MG63 (cell line): ENCODE measurements around the gene COL8A1. TPM values are rescaled to one million over a fixed set of nuclear protein-coding genes. Genes with fewer than 3 reads are reported as not detected.
A peak's percentile ranks its signal among the peaks of the same experiment; 100 is the strongest.

Experiments
- DNase-seq: peaks from one replicate; pipeline ENCODE4 v3.0.0-alpha.2; 2020
- H3K27me3 ChIP-seq: fragments of 250-450 bp; sonication (Bioruptor Pico); 2 replicates; pipeline ENCODE4 v1.5.1; 2020; ENCODE audit warnings: mild to moderate bottlenecking, moderate library complexity
- H3K36me3 ChIP-seq: fragments of 250-450 bp; sonication (Bioruptor Pico); 2 replicates; pipeline ENCODE4 v1.5.1; 2020; ENCODE audit warnings: mild to moderate bottlenecking, moderate library complexity
- H3K4me3 ChIP-seq: fragments of 250-450 bp; sonication (Bioruptor Pico); 2 replicates; pipeline ENCODE4 v1.5.1; 2020; ENCODE audit warnings: mild to moderate bottlenecking, moderate library complexity
- H3K9me3 ChIP-seq: fragments of 250-450 bp; sonication (Bioruptor Pico); 2 replicates; pipeline ENCODE4 v1.5.1; 2020; ENCODE audit warnings: mild to moderate bottlenecking, moderate library complexity
- total RNA-seq: library from RNA; depleted of rRNA; stranded (reverse); fragments of >200 nt; shearing (Covaris generic); gene quantifications from 2 replicates; pipeline ENCODE4 v1.2.3, GENCODE V29; 2014; ENCODE audit warnings: low replicate concordance

COL8A1 gene
- total RNA-seq, 1 experiment from 2014 or later, result 19.1 TPM

- no peaks in the 10 kb centered on the region for H3K9me3 ChIP-seq
- no peak overlapping the region for H3K4me3 ChIP-seq
- H3K27me3 ChIP-seq, result no peaks in the 10 kb centered on the region
- no peak for DNase-seq
- H3K36me3 ChIP-seq, result no peaks in the 10 kb centered on the region
Measured at GRCh38 chr3:99633887-99634558, 4.4 kb upstream of the COL8A1 start.

DNA sequence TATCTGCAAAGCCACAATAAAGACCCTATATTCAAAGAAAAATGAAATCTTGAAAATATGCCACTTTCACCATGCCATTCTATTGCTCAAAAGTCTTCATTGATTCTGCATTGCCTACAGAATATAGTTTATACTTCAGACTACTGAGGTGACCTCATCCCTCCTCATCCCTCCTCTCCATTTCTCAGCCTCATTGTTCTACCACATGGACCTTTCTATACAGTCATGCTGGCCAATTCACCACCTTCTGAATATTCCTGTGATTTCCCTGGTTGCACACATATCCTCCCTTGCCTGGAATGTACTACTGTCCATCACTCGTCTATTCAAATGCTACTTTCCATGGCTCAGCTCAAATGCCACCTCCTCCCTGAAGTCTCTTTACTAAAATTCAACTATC lies 3.5 kb upstream of the COL8A1 start:
- H3K27me3 ChIP-seq, result no peaks in the 10 kb centered on the region
- no peaks in the 10 kb centered on the region for H3K9me3 ChIP-seq
- H3K4me3 ChIP-seq, result no peak overlapping the region
- no peak for DNase-seq
- H3K36me3 ChIP-seq, result no peaks in the 10 kb centered on the region

DNA sequence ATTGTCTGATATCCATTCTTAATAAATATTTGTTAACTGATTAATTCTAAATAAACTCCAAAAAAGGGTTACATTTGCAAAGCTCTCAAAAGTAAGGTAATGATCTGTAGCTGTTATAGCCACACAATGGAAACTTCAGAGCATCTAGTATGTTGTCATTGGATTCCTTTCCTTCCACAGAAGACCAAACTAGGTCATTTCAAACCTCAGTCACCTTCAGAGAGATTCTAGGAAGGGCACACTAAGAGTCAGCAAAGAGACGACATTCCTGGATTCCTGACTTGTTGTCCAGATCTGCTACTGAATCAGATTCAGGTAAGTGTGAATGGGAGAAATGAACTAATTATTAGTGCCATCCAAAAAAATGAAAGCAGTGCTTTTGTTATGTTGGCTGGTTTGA lies 3.0 kb upstream of the COL8A1 start:
- H3K36me3 ChIP-seq, result no peaks in the 10 kb centered on the region
- DNase-seq, result no peak
- no peaks in the 10 kb centered on the region for H3K9me3 ChIP-seq

DNA sequence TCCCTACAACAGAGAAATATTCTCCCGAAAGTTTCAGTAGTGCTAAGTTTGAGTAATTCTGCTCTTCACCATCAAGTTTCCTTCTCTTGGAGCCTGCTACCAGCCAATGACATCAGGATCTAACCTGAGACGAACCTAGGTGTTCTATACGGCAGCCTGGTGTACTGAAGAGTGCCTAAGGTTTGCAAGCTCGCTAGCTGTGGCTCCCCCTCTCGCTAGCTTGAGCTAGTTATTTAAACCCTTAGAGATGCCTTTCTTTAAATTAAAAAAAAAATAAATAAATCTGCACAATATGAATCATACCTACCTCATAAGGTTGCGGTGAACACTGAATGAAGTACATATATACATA lies 1.4 kb upstream of the COL8A1 start:
- peak; percentile 52 for DNase-seq
- H3K4me3 ChIP-seq, result peak overlapping the region; percentile 64
- H3K9me3 ChIP-seq, result no peaks in the 10 kb centered on the region
- no peaks in the 10 kb centered on the region for H3K27me3 ChIP-seq
- no peaks in the 10 kb centered on the region for H3K36me3 ChIP-seq

More for the DNA sequence above, 3.0 kb upstream of the COL8A1 start:
- Histone ChIP-seq H3K27me3 (no peaks in the 10 kb centered on the region), H3K4me3 (no peak overlapping the region)

- Histone ChIP-seq H3K9me3 (no peaks in the 10 kb centered on the region), H3K27me3 (no peaks in the 10 kb centered on the region), H3K4me3 (peak overlapping the region; percentile 64), H3K36me3 (no peaks in the 10 kb centered on the region)
- DNase-seq, result peak; percentile 61
Measured at GRCh38 chr3:99637368-99638111, 854 bp upstream of the COL8A1 start.

DNA sequence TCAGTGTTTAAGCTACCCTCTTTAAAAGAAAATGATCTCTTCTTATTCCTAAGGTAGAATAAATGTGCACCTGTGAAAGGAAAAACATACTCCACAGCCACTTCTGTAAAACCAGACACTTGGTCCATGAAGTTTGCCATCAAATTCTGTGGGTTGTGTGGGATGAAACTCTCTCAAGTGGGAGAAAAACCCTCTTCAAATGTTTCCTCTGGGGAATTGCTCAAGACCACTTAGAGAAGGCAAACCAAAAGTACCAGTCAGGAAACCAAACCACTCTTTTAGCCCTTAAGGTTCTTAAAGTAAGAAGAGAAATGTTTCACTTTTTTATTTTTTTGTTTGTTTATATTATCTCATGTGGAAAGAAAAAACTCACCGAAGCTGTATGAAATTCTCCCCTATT lies 1.2 kb downstream of the COL8A1 start:
- H3K9me3 ChIP-seq, result no peaks in the 10 kb centered on the region

GRCh38 chr3:99640214-99640851 lies 1.9 kb downstream of the COL8A1 start:
- DNase-seq, result no peak

More for the DNA sequence above, 1.2 kb downstream of the COL8A1 start:
- peaks cover 5% of the 10 kb centered on the region; the same call in 1 of the 2 replicates for H3K36me3 ChIP-seq
- no peak for DNase-seq
- H3K4me3 ChIP-seq, result peak overlapping the region; percentile 64
- H3K27me3 ChIP-seq, result no peaks in the 10 kb centered on the region

GRCh38 chr3:99641480-99641879 lies 3.1 kb downstream of the COL8A1 start:
- DNase-seq, result no peak
- no peaks in the 10 kb centered on the region for H3K9me3 ChIP-seq
- H3K27me3 ChIP-seq, result no peaks in the 10 kb centered on the region
- no peak overlapping the region for H3K4me3 ChIP-seq
- peaks cover 5% of the 10 kb centered on the region; the same call in 1 of the 2 replicates for H3K36me3 ChIP-seq

More at GRCh38 chr3:99640214-99640851, 1.9 kb downstream of the COL8A1 start:
- Histone ChIP-seq H3K36me3 (peaks cover 5% of the 10 kb centered on the region; the same call in 1 of the 2 replicates), H3K27me3 (no peaks in the 10 kb centered on the region), H3K9me3 (no peaks in the 10 kb centered on the region), H3K4me3 (no peak overlapping the region)

DNA sequence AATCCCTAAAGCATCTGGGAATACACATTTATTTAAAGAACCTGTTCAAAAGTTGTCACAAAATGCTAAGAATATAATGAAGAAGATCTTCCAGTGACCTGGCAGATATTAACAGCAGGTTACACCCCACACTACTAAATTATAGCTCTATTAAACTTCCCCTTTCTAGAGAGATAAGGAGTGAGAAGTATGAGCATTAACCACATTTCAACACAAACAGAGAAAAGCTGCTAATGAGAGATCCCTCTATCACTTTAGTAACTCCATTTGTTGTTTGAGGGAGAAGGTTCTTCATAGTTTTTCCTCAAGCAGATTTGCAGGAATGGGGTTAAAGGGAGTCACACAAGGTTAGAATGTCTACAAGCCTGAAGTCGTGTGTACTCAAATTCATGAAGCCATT lies 3.6 kb downstream of the COL8A1 start:
- no peak overlapping the region for H3K4me3 ChIP-seq
- DNase-seq, result no peak
- H3K27me3 ChIP-seq, result no peaks in the 10 kb centered on the region
- H3K9me3 ChIP-seq, result no peaks in the 10 kb centered on the region
- H3K36me3 ChIP-seq, result peaks cover 5% of the 10 kb centered on the region; the same call in 1 of the 2 replicates

DNA sequence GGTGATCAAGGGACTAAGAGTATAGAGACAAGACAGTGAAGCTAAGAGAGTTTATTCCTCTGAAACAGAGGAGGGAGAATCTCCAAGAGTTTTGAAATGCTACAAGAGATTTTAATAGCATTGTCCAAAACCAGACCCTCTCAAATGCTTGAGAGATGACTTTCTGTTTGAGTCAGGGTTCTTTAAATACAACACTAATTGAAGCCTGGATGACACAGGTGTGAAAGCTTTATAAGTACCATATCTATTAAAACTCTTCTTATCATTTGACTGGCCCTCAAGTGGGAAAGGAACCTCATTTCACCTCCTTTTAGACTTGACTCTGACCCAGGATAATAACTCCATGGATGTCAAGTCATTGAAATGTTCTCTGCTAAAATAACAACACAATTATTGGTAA lies 5.6 kb downstream of the COL8A1 start:
- no peak overlapping the region for H3K4me3 ChIP-seq
- peaks cover 5% of the 10 kb centered on the region; the same call in 1 of the 2 replicates for H3K36me3 ChIP-seq
- no peaks in the 10 kb centered on the region for H3K9me3 ChIP-seq
- DNase-seq, result no peak
- H3K27me3 ChIP-seq, result no peaks in the 10 kb centered on the region

GRCh38 chr3:99644746-99645145 lies 6.4 kb downstream of the COL8A1 start:
- Histone ChIP-seq H3K4me3 (no peak overlapping the region), H3K27me3 (no peaks in the 10 kb centered on the region), H3K36me3 (peaks cover 5% of the 10 kb centered on the region; the same call in 1 of the 2 replicates), H3K9me3 (no peaks in the 10 kb centered on the region)
- no peak for DNase-seq

- peaks cover 5% of the 10 kb centered on the region; the same call in 1 of the 2 replicates for H3K36me3 ChIP-seq
- no peak overlapping the region for H3K4me3 ChIP-seq
- peak; percentile 19 for DNase-seq
- no peaks in the 10 kb centered on the region for H3K9me3 ChIP-seq
- H3K27me3 ChIP-seq, result no peaks in the 10 kb centered on the region
Measured at GRCh38 chr3:99645277-99646106, 7.1 kb downstream of the COL8A1 start.

DNA sequence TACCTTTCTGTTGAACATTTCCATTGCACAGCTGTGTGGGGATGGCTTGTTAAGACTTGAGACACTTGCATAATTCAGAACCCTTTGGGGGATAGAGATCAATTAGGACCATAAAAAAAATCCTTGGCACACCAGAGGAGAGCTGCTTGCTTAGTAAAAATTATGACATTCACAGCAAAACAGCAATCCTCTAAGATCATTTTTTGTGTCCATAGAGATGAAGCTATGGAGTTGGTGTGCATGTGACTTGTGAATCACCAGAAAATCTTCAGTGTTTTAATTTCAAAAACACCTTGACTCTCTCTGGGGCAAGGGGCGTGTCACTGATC lies 7.7 kb downstream of the COL8A1 start:
- Histone ChIP-seq H3K9me3 (no peaks in the 10 kb centered on the region), H3K36me3 (peaks cover 5% of the 10 kb centered on the region; the same call in 1 of the 2 replicates), H3K27me3 (no peaks in the 10 kb centered on the region), H3K4me3 (no peak overlapping the region)
- no peak for DNase-seq

GRCh38 chr3:99647081-99647480 lies 8.7 kb downstream of the COL8A1 start:
- no peak for DNase-seq
- Histone ChIP-seq H3K4me3 (no peak overlapping the region), H3K27me3 (no peaks in the 10 kb centered on the region), H3K9me3 (no peaks in the 10 kb centered on the region), H3K36me3 (peaks cover 5% of the 10 kb centered on the region; the same call in 1 of the 2 replicates)

- DNase-seq, result peak; percentile 55
- Histone ChIP-seq H3K27me3 (no peaks in the 10 kb centered on the region), H3K36me3 (peaks cover 5% of the 10 kb centered on the region; the same call in 1 of the 2 replicates)
Measured at GRCh38 chr3:99648101-99648500, 9.7 kb downstream of the COL8A1 start.

GRCh38 chr3:99648516-99648915 lies 10.1 kb downstream of the COL8A1 start:
- no peak for DNase-seq
- H3K9me3 ChIP-seq, result no peaks in the 10 kb centered on the region
- no peaks in the 10 kb centered on the region for H3K27me3 ChIP-seq
- no peak overlapping the region for H3K4me3 ChIP-seq
- H3K36me3 ChIP-seq, result peaks cover 5% of the 10 kb centered on the region; the same call in 1 of the 2 replicates

More at GRCh38 chr3:99648101-99648500, 9.7 kb downstream of the COL8A1 start:
- Histone ChIP-seq H3K9me3 (no peaks in the 10 kb centered on the region), H3K4me3 (no peak overlapping the region)
